Measurements from ENCODE around the gene C1orf167.
"Not testable (repeated sequence)": the region's sequence is repeated elsewhere in the genome, so short reads cannot be mapped to it uniquely, and the experiment has no call there.

C1orf167 gene

GRCh38 chr1:11803924-11804665, 42.1 kb downstream of the C1orf167 start:
- DNase-seq, result not testable (repeated sequence)

- peak; percentile 33 for DNase-seq
Observed at GRCh38 chr1:11804666-11805421, 42.9 kb downstream of the C1orf167 start.

- DNase-seq, result peak; percentile 99
Observed at GRCh38 chr1:11805422-11806306, 43.7 kb downstream of the C1orf167 start, which contains the start of the genes CLCN6 and MTHFR. TSS of gene CLCN6 (plus strand) at chr1:11806191. CDS start at chr1:11806263, 72 bp downstream. TSS of gene MTHFR (minus strand) at chr1:11805964. CDS start at chr1:11803116, 2,848 bp downstream.

DNA sequence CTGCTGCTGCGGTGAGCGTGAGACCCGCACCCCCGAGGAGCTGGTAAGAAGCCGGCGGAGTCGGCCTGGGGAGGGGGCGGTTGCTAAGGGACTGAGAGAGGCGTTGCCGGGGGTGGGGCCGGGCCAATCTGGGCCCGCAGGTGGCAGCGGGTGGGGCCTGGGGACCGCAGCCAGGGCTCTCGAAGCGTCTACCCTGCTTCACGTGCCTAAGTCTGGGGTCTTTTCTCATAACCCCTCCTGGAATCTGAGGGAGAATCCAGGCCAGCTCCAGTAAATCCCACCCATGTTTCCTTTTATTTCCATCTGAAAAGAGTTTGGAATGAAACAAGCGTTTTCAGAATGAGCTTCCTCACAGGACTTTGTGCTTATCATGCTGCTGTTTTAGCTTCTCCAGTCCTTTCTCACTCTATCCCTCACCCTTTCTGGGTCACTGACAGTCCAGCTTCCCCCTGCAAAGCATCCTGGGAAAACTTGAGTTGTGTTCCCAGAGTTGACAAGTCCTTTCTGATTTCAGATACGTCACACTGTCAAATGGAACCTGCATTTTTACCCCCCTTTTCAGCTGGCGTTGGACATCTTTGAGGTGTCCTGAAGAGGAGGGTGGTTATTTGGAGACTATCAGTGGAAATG, 44.4 kb downstream of the C1orf167 start:
- no peak for DNase-seq

GRCh38 chr1:11807133-11807532, 45.1 kb downstream of the C1orf167 start:
- DNase-seq, result no peak

- DNase-seq, result no peak
Observed at GRCh38 chr1:11813021-11813420, 51.0 kb downstream of the C1orf167 start.

- DNase-seq, result no peak
Observed at GRCh38 chr1:11817192-11817591, 55.2 kb downstream of the C1orf167 start.

GRCh38 chr1:11822091-11822490, 60.1 kb downstream of the C1orf167 start:
- peak; percentile 15 for DNase-seq

GRCh38 chr1:11823366-11824137, 61.6 kb downstream of the C1orf167 start:
- DNase-seq, result no peak

GRCh38 chr1:11825131-11825530, 63.1 kb downstream of the C1orf167 start:
- DNase-seq, result no peak

DNA sequence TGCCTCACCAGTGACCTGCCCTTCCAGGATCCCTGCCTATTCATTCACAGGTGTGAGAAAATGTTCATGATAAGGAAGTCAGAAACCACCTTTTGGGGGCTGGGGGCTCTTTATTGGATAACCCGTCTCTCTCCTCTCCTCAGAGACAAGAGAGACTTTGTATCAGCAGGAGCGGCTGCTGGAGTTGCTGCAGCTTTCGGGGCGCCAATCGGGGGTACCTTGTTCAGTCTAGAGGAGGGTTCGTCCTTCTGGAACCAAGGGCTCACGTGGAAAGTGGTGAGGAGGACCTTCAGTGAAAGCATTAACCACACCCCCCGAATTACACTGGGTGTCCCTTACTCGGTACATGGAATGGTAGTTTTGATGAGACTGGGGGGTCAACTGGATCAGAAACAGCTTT, 65.0 kb downstream of the C1orf167 start:
- no peak for DNase-seq

DNA sequence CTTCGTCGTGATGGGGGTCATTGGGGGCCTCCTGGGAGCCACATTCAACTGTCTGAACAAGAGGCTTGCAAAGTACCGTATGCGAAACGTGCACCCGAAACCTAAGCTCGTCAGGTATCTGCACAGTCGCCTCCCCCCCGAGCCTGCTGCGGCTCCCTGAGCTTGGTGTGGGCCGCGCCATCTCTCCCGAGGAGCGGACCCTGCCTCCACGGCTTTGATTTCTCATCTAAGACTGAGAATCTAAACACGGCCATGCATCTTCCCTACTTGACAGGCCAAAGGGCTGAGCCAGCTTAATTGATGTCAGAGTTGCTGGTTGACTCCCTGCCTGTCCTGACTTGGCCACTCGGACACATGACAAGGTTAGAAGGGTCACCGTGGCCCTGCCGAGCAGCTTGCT, 66.5 kb downstream of the C1orf167 start:
- no peak for DNase-seq

- DNase-seq, result no peak
Observed at GRCh38 chr1:11831945-11832725, 70.1 kb downstream of the C1orf167 start.

GRCh38 chr1:11833497-11833896, 71.5 kb downstream of the C1orf167 start:
- no peak for DNase-seq

DNA sequence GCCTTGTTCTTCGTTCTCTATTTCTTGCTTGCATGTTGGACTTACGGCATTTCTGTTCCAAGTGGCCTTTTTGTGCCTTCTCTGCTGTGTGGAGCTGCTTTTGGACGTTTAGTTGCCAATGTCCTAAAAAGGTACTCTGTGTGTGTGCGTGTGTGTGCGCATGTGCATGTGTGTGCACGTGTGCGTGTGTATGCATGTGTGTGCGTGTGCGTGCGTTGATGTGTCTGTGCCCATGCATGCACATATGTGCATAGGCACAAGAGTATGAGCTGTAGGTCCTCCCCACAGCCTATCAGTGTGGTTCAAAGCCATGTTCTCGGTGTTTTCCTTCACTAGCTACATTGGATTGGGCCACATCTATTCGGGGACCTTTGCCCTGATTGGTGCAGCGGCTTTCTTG, 71.9 kb downstream of the C1orf167 start:
- no peak for DNase-seq

- no peak for DNase-seq
Observed at GRCh38 chr1:11835441-11836225, 73.6 kb downstream of the C1orf167 start.

- DNase-seq, result no peak
Observed at GRCh38 chr1:11836955-11837766, 75.2 kb downstream of the C1orf167 start.

DNA sequence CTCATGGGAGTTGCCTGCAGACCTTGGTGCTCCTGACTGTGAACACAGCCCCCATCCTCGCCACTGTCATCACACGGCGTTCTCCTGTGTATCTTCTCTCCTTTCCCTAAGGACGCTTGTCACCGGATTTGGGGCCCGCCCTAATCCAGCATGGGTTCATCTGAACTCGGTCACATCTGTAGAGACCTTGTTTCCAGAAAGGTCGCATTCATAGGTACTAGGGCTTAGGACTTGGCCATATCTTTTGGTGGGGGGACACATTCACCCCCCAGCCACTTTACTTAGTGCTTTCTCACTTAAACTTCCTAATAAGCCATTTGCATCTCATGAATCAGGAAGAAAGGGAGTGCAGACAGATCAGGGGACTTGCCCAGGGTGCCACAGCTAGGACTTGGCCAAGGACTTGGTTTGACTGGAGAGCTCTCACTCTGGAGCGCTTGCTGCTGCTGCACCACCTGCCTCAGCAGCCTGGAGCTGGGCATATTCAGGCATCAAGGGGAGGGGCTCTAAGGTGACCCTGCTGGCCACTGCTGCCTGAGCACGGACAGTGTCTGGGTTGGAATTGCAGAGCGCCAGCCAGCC, 75.9 kb downstream of the C1orf167 start:
- DNase-seq, result no peak

All from fibroblast of skin of right quadriceps (primary cell).